HG03025 (cell line): ENCODE results near the gene OCSTAMP.

Experiments
- ATAC-seq: cut with Tn5 transposase; IDR thresholded peaks from one replicate; pipeline ENCODE4 v1.9.1; 2021; ENCODE audit warnings: mild to moderate bottlenecking, moderate library complexity; ENCODE audit not compliant: unreplicated experiment, low FRiP score

Gene OCSTAMP

GRCh38 chr20:46520976-46521579, 29.4 kb downstream of the OCSTAMP start:
- ATAC-seq: no peak

DNA sequence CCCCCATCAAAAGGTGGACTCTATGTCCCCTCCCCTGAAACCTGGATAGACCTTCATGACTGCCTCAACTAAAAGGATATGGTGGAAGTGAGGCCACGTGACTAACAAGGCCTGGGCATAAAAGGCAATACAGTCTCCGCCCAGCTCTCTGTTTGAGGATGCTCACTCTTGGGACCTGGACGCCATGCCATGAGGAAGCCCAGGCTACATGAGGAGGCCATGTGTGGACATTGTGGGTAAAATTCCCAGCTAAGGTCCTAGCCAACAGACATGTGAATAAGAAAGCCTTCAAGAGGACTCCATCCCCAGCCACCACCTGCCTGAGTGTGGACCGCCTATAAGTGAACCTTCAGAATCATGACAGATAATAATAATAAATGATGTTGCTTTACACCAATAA, 29.9 kb downstream of the OCSTAMP start:
- ATAC-seq: no peak

GRCh38 chr20:46519471-46520068, 30.9 kb downstream of the OCSTAMP start:
- ATAC-seq: no peak

DNA sequence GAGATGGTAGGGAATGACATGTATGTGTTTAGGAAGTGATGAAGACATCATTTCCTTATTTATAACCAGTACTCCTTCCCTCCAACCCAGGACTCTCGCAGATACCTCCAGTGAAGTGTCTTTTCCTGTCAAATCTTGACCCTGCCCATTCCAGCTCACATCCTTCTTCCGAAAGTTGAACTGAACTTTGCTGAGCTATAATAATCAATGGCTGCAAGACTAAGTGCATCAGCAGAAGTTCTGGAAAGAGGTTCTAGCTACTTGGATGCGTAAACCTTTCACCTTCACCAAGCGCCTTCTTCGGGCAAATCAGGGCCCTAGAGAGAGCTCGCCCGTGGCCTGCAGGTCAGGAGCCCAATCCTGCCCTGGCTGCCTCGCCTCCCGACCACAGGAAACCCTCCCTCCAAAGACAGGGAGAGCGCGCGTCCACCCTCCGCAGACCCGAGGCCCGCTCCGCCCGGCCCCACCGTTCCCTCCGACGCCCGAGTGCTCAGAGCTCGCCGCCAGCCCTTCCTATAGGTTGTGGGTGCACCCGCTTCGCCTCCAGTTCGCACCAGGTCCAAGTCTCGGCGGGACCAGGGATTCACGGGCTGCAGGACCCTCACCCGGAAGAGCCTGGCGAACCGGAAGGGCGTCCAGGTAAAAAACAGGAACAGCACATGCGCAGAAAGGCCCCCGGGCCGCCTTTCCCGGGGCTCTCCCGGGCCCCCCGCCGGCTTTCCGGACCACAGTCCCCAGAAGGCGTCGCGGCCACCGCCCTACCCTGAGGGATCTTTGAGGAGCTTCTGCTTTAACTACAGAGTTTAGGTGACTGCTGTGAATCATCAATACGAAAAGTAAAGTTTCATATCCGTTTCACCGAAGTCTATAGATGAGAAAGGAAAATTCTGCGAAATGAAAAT, 37.3 kb downstream of the OCSTAMP start, which contains the start of gene ZNF334:
TSS of gene ZNF334 (minus strand) at position 617 of the 902 bp plus-strand sequence. CDS start 1,457 bp downstream, outside the sequence.
- no peak for ATAC-seq

GRCh38 chr20:46509523-46509922, 40.9 kb downstream of the OCSTAMP start:
- no peak for ATAC-seq

- ATAC-seq: no peak
Observed at GRCh38 chr20:46507760-46508407, 42.6 kb downstream of the OCSTAMP start.

- ATAC-seq: no peak
Observed at GRCh38 chr20:46505506-46505905, 44.9 kb downstream of the OCSTAMP start.

DNA sequence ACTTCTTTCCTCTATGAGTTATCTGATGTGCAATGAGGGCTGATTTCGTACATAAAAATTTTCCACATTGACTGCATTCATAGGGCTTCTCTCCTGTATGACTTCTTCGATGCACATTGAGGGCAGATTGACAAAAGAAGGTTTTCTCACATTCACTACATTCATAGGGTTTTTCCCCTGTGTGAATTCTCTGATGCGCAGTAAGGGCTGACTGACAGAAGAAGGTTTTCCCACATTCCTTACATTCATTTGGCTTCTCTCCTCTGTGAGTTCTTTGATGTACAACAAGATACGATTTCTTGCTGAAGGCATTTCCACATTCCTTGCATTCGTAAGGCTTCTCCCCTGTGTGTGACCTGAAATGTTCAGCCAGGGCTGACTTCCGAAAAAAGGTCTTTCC, 48.5 kb downstream of the OCSTAMP start:
- no peak for ATAC-seq

DNA sequence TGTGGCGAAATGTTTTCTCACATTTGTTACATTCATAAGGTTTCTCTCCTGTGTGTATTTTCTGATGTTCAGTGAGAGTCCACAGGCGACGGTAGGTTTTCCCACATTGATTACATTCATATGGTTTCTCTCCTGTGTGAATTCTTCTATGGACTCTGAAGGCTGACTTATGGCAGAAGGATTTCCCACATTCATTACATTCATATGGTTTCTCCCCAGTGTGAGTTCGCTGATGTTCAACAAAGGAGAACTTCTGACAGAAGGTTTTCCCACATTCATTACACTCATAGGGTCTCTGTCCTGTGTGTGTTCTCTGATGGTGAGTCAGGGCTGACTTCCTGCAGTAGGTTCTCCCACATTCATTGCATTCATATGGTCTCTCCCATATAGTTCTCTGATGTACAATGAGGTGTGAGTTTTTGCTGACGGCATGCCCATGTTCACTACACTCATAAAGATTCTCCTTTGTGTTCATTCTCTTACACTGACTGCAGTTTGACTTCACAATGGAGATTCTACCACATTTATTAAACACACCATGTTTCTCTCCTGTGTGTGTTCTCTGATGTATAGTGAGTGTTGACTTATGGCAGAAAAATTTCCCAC, 49.0 kb downstream of the OCSTAMP start:
- no peak for ATAC-seq

- no peak for ATAC-seq
Observed at GRCh38 chr20:46494077-46494476, 56.4 kb downstream of the OCSTAMP start.

- no peak for ATAC-seq
Observed at GRCh38 chr20:46491354-46491753, 59.1 kb downstream of the OCSTAMP start.
